AG09309 (cell line): ENCODE results near the gene ITPR3.
A peak's percentile ranks its signal among the peaks of the same experiment; 100 is the strongest.

Experiments
- DNase-seq: peaks from one replicate; pipeline ENCODE4 v3.0.0-alpha.2; 2010; ENCODE audit warnings: low read depth
- H3K4me3 ChIP-seq: 2 replicates; pipeline ENCODE4 v1.5.1; 2011; ENCODE audit warnings: mild to moderate bottlenecking, low read depth, low read length, moderate library complexity; ENCODE audit not compliant: control insufficient read depth
- TF ChIP-seq, protein P1 (sequence below): IDR thresholded peaks from 2 replicates; pipeline ENCODE4 v1.5.1; 2011; ENCODE audit warnings: mild to moderate bottlenecking, low read depth, low read length, inconsistent platforms; ENCODE audit not compliant: insufficient read depth, control insufficient read depth; ENCODE audit errors: missing control alignments

Gene ITPR3

DNA sequence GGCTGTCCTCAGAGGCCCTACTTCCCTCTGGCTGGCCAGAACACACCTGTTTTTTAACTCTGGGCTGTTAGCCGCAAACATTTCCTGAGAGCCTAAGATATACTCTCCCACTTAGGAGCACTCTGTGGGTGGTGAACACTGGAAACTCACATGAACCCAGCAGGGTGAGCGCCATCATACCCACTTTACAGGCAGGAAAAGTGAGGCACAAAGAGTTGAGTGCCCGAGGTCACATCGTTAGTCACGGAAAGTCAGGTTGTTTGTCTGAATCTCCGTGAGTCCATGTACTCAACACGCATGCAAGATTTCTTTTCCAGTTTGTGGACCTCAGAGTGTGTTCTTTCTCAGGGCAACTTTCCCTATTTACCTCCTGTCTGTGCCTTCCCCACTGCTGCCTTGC is 43.0 kb upstream of the ITPR3 start:
- no peak for DNase-seq
- TF ChIP-seq, protein P1, sequence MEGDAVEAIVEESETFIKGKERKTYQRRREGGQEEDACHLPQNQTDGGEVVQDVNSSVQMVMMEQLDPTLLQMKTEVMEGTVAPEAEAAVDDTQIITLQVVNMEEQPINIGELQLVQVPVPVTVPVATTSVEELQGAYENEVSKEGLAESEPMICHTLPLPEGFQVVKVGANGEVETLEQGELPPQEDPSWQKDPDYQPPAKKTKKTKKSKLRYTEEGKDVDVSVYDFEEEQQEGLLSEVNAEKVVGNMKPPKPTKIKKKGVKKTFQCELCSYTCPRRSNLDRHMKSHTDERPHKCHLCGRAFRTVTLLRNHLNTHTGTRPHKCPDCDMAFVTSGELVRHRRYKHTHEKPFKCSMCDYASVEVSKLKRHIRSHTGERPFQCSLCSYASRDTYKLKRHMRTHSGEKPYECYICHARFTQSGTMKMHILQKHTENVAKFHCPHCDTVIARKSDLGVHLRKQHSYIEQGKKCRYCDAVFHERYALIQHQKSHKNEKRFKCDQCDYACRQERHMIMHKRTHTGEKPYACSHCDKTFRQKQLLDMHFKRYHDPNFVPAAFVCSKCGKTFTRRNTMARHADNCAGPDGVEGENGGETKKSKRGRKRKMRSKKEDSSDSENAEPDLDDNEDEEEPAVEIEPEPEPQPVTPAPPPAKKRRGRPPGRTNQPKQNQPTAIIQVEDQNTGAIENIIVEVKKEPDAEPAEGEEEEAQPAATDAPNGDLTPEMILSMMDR = no peak
- no peak overlapping the region for H3K4me3 ChIP-seq

DNA sequence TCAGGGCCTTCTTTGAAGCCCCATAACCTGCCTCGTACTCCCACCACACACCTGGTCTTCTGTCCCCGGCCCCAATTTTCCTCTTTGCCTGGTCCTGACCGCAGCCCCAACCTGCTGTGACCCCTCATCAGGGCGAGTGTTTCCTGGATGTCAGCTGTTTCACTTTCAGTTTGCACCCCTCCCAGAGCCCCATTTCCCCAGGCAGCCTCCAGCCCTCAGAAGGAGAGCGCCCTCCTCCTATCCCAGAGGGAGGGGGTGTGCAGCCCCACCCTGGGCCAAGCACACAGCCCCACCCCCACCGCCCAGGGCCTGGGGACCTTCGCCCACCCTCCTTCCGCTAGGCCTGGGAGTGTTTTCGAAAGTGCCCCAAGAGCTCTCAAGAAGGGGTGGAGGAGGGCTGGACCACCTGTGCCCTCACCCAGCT is 42.5 kb upstream of the ITPR3 start:
- TF ChIP-seq, protein P1 = no peak
- peak overlapping the region; percentile 90 for H3K4me3 ChIP-seq
- no peak for DNase-seq

DNA sequence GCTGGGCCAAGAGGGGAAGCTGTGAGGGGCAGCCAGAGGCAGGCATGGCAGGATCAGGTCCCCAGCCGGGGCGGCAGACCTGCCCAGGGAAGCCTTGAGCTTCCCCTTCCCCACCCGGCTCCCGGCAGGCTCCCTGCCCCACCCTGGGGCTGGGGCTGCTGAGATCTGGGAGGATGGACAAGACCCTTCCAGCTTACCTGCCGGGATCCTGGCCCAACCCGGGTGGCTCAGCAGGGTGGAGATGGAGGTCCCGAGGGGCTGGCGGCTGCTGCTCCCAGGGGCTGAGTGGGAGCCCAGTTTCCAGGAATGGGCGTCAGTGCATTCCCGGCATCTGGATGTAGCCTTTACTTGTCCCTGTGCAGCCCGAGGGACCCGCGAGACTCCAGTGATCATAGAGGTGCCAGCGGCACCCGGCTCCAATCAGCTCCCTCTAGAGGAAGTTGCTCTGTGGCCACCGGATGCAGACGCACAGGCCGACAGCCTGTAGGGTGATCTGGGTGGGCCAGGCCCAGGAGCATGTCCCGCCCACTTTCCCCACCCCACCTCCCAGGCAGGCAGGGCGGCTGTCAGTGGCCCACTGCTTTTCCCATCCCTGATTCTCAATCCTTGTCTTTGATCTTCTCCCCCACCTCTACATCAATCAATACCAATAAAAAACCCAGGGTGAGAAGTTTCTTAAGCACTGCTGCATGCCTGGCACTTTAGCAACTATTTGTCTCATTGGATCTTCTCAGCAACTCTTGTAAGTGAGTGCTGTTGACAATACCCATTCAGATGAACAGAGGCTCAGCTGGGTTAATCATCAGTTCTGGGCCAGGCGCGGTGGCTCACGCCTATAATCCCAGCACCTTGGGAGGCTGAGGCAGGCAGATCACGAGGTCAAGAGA is 41.1 kb upstream of the ITPR3 start, which contains the start of gene BAK1:
Gene BAK1 (minus strand): TSS at position 449 of the 887 bp plus-strand sequence. CDS start 2,672 bp downstream, outside the sequence.
- TF ChIP-seq, protein P1 = peak; percentile 58
- H3K4me3 ChIP-seq = peak within 1 kb of the TSS; percentile 90

DNA sequence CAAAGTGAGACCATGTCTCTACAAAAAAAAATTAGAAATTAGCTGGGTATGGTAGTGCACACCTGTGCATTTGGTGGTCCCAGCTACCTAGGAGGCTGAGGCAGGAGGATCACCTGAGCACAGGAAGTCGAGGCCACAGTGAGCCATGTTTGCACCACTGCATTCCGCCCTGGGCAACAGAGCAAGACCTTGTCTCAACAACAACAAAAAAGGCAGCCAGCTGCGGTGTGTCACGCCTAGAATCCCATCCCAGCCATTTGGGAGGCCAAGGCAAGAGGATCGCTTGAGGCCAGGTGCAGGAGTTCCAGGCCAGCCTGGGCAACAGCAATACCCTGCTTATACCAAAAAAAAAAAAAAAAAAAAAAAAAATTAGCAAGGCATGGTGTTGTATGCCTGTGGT is 39.9 kb upstream of the ITPR3 start:
- TF ChIP-seq, protein P1 = no peak
- no peak overlapping the region for H3K4me3 ChIP-seq

More for the DNA sequence above, 41.1 kb upstream of the ITPR3 start, which contains the start of gene BAK1:
- peak; percentile 57 for DNase-seq

DNA sequence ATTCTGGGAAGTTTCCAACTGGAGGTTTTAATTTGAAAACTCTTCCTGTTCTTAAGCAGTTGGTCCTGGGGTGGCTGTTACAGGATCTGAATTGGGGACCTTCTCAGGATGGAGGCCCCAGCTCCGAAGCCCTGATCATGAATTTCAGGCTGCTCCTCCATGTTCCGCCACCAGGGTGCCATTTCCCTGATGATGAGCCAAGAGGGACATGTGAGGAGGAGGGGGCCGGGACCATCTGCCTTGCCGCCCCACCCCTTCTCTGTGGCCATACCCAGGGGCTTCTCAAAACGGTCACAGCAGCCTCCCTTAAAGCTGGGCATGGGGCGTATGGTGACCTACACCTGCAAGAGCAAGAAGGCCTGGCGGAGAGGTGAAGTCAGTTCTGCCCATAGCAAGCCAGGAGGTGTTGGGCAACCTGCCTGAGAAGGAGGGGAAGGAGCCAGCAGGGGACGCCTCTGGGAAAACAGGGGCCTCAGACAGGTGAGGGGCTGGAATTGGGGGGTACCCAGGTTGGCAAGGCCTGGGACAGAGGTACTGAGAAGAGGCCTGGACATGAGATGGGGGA is 37.4 kb upstream of the ITPR3 start:
- no peak for DNase-seq
- TF ChIP-seq, protein P1 = peak; percentile 61
- no peak overlapping the region for H3K4me3 ChIP-seq

More for the DNA sequence above, 39.9 kb upstream of the ITPR3 start:
- no peak for DNase-seq

DNA sequence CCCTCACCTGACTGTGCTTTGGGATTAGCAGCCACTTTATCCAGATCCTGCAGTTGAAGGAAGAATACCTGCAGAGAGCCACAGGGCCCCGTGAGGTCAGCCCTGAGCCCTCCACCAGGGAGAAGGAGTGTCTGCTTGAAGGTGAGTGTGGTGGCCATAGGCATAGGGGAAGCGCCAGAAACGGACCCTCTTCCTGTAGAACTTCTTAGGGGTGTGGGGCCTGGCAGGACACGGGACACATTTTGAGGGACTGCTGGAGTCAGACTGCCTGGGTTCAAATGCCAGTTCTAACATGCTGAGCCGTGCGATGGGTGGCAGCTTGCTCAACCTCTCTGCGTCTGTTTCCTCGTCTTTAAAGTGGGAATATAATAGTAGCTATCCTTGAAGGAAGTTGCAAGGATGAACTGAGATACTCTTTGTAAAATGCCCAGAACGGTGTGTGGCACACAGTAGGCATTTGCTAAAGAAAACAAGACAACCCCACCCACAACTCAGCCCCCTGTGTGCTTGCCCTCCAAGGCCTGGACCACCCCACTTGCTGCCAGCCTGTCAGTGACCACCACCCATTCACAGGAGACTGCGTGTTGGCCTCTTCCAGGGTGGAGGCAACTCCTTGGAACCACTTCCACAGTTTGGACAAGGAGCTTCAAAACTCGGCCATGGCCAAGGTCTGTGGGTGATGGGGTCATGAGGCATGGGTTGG is 36.3 kb upstream of the ITPR3 start:
- TF ChIP-seq, protein P1 = no peak
- H3K4me3 ChIP-seq = no peak overlapping the region

More for the DNA sequence above, 36.3 kb upstream of the ITPR3 start:
- DNase-seq = no peak
